NCI-H1417 (cell line): Measurements from ENCODE around the gene APOBEC3G.

Experiments used
- DNase-seq, 3 experiments: peaks; one replicate each; lab custom pipeline; 2025; lab: John Stamatoyannopoulos, UW

Gene APOBEC3G

DNA sequence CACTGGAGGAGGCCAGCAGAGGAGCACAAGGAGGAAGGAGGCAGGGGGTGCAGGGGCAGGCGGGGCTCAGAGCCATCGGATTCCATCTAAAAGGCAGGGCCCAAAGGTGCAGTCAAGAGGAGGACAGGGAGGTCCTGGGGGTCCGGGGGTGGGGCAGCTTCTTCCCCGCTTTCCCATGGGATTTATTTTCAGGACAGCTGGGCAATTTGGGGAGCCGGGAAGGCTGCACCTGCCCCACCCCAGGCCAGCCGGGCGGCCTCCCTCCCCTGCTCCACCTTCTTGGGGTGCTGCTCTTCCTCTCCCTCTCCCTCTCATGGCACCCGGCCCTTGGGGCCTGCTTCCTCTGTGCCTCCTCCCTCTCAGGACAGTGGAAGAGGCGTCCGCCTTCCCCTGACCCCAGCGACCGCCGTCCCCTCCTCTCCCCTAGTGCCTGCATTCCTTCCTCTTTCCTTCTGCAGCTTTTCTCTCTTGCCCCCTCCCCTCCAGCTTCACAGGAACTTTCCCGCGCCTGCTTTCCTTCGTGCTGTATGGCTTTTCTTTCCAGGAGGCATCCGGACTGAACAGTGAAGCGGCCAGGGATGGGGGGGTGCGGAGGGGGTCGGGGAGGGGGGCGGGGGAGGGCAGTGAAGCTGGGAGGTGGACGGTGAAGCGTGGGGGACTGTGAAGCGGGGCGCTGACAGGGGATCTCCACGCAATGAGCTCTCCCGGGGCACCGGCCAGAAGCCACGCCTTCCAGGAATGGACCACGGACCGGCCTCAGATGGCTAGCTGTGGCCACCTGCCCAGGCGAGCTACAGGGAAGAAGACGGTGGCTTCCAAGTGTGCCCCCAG lies 46.9 kb downstream of the APOBEC3G start:
- DNase-seq, result no peak

DNA sequence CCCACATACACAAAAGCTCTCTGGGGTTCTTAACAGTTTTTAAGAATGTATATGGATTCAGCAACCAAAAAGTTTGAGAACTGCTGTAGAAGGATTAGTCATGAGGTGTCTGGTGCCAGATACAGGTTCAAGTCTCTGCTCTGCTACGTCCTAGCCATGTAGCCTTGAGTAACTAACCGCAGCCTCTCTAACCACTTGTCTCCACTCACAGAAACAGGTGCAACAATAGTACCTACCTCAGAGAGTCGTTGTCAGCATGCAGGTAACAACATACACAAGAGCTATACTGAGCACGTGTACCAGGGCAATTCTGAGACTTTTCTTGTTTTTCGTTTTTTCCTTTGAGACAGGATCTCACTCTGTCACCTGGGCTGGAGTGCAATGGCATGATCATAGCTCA lies 48.5 kb downstream of the APOBEC3G start:
- peak in 1 of 3 experiments; percentile 30 for DNase-seq

DNA sequence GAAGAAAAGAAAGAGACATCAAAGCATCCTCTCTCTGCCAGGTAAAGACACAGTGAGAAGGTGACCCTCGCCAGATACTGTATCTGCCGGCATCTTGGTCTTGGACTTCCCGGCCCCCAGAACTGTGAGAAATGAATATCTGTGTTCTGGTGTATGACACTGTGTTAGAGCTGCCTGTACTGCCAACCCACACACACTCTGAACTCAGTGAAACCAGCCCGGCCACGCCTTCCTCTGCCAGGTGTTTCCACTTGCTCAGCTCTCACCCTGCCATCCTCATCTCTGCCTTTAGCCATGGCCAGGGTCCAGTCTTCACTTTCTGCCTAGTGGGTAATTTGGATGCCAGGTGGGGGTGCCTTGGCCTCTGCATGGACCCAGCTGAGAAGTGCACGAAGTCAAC lies 51.4 kb downstream of the APOBEC3G start:
- DNase-seq, result no peak

- DNase-seq, result no peak
These were observed 52.0 kb downstream of the APOBEC3G start for GRCh38 chr22:39129081-39129480.

GRCh38 chr22:39129746-39130145 lies 52.7 kb downstream of the APOBEC3G start:
- DNase-seq, result no peak

DNA sequence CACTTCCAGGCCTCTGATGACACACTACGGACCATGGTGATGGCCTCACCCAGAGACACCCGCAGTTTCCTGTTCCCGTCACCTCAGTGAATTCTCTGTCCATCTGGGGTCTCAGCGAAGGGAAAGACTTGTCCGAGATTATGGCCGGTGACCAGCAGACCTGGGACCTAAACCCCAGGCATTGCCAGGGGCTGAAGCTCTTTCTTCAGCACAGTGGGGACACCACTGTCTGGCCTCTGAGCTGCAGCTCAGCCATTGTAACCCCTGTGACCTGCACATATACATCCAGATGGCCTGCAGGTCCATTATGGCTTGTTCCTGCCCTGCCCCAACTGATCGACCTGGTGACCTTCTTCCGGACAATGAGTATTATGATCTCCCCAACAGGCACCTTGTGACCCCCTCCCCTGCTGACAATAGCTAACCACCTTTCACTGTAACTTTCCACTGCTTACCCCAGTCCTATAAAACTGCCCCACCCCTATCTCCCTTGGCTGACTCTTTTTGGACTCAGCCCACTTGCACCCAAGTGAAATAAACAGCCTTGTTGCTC lies 53.2 kb downstream of the APOBEC3G start:
- no peak for DNase-seq

DNA sequence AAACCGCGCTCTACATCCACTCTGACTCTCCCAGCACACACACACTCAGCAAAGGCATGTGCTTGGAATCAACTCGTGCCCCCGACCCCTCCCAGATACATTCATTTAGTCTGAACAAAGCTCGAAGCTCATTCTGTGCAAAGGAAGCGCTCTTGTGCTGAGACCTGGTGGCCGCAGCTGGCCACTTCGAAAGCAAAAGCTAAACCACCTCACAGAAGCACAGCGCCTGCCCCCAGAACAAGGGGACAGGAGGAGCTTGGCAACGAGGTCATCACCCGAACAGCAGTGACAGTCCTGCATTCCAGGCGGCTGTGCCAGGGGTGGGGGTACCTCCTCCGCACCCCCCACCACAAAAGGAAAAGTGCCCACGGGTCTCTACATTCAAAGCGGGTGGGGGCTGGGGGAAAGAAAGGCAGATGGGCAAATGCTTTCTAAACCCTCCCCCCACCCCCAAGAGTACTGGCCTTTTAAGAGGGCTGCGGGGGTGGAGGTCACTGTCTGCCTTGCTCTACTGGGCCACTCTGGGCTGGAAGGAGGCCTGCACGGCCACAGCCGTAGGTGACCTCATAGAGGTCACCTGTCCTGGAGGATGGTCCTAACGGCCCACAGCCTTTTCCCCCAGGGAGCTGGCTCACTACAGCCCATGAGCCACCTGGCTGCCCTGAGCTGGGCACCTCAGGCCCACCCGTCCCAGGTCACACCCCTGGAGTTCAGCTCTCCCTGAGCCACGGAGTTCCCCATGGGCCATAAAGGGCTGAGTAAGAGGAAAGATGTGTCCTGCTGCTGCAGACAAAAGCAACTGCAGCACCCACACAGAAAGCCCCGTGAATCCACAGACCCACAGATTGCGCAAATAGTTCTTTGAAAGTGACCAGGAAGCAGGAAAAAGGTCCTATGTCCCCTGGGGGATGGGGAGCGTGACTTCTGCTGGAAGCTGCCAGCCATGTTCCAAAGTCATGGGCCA lies 54.1 kb downstream of the APOBEC3G start:
- DNase-seq, result no peak

- no peak for DNase-seq
These were observed 55.2 kb downstream of the APOBEC3G start for GRCh38 chr22:39132281-39132680.

- DNase-seq, result no peak
These were observed 55.9 kb downstream of the APOBEC3G start for GRCh38 chr22:39132871-39133524.

DNA sequence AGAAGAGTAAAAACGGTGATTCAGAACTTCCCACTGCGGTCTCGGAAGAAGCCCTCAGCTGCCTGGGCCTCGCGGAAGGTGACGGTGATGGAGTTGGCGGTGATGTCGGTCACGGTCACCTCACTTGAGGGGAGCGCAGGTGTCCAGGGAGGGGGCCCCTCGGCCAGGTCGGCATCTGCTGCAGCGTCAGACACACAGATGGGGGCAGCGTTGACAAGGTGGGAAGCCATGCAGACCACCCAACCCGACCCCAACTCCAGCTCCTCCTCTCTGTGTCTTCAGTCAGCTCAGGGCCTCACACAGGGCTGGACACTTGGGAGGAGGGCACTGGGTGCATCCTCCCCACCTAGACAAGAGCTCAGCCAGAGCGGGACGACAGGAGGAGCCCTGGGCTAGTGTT lies 56.8 kb downstream of the APOBEC3G start:
- DNase-seq, result no peak

- no peak for DNase-seq
These were observed 57.5 kb downstream of the APOBEC3G start for GRCh38 chr22:39134366-39135091.

DNA sequence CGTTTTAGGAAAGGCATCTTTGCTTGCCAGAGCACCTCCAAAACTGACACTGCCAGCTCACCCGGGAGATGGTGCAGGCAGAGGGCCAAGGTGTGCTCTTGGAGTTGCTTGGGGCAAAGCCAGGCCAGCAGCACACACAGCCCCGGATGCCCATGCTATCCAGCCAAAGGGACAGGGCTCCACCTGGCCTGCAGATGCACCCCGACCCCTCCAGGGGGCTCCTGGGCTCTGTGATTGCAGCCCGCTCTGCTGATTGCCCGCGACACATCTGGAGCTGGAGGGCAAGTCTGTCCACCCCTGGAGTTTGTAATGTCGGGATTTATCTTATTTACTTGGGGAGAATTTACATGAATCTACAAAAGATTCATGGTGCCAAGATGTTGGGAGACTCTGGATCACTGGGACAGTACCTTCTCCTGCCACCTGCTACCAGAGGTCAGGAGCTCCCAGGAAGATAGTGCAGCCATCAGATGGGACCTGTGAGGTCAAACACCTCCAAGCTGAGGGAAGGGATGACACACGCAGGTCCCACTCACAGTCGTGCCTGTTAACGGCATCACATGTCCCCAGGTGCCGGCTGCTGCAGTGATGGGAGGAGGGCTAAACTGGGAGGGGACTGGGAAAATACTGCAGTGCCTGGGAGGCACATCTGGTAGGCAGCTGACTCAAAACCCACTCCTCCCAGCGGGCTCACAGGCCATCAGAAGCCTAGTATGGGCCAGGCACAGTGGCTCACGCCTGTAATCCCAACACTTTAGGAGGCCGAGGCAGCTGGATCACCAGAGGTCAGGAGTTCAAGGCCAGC lies 58.2 kb downstream of the APOBEC3G start:
- peak in 2 of 3 experiments; percentile 6 to 20 for DNase-seq

- DNase-seq, result no peak
These were observed 59.2 kb downstream of the APOBEC3G start for GRCh38 chr22:39136317-39136716.
